ENCODE measurements around the gene DHH.

- TF ChIP-seq POLR2A (IDR thresholded peaks at IDR 0.05; ENCODE audit: low read depth, low read length): no peak
- TF ChIP-seq POLR2AphosphoS5 (IDR thresholded peaks at IDR 0.05; ENCODE audit: low read depth, low read length): no peak
- TF ChIP-seq TAF1 (IDR thresholded peaks at IDR 0.05; ENCODE audit: low read depth, low read length): no peak
Measured at GRCh38 chr12:49137476-49137875, 42.9 kb upstream of the DHH start.
